ENCODE data around the gene PDGFD.

Gene PDGFD

GRCh38 chr11:103883291-103883690 lies 280.7 kb downstream of the PDGFD start:
- DNase-seq (ENCODE audit: low read depth): no peak

- no peak for DNase-seq (ENCODE audit: low read depth)
Observed at GRCh38 chr11:103881584-103881983, 282.4 kb downstream of the PDGFD start.

- DNase-seq (ENCODE audit: low read depth): no peak
Observed at GRCh38 chr11:103880968-103881367, 283.0 kb downstream of the PDGFD start.

- no peak for DNase-seq (ENCODE audit: low read depth)
Observed at GRCh38 chr11:103878646-103879045, 285.3 kb downstream of the PDGFD start.

GRCh38 chr11:103877221-103877620 lies 286.7 kb downstream of the PDGFD start:
- no peak for DNase-seq (ENCODE audit: low read depth)

- no peak for DNase-seq (ENCODE audit: low read depth)
Observed at GRCh38 chr11:103875855-103876510, 288.0 kb downstream of the PDGFD start.

GRCh38 chr11:103872748-103873147 lies 291.2 kb downstream of the PDGFD start:
- no peak for DNase-seq (ENCODE audit: low read depth)

GRCh38 chr11:103871923-103872551 lies 291.9 kb downstream of the PDGFD start:
- no peak for DNase-seq (ENCODE audit: low read depth)

- DNase-seq (ENCODE audit: low read depth): no peak
Observed at GRCh38 chr11:103870821-103871309, 293.1 kb downstream of the PDGFD start.

GRCh38 chr11:103867481-103867880 lies 296.5 kb downstream of the PDGFD start:
- DNase-seq (ENCODE audit: low read depth): no peak

GRCh38 chr11:103863497-103863896 lies 300.4 kb downstream of the PDGFD start:
- no peak for DNase-seq (ENCODE audit: low read depth)

- no peak for DNase-seq (ENCODE audit: low read depth)
Observed at GRCh38 chr11:103862802-103863174, 301.2 kb downstream of the PDGFD start.

GRCh38 chr11:103862094-103862801 lies 301.7 kb downstream of the PDGFD start:
- DNase-seq (ENCODE audit: low read depth): no peak

Measured in stimulated activated CD8-positive, alpha-beta memory T cell treated with anti-CD3 and anti-CD28 coated beads, Interleukin-7, amount 100 ng/mL, for 24 hours (primary cell).